CD8-positive, alpha-beta memory T cell (primary cell): ENCODE results near the gene SYNCRIP. TPM values are rescaled to one million over a fixed set of nuclear protein-coding genes. Genes with fewer than 3 reads are reported as not detected.
"Not testable (repeated sequence)": the region's sequence is repeated elsewhere in the genome, so short reads cannot be mapped to it uniquely, and the experiment has no call there.

Source experiments
- CTCF ChIA-PET: fragments of 350-600 bp; sonication (Branson Sonifier 250); formaldehyde crosslinking; loops from one replicate; lab custom pipeline; 2021; ENCODE audit warnings: antibody characterized with exemption; lab: Charles Lee
- POLR2A ChIA-PET: fragments of 350-600 bp; sonication (Branson Sonifier 250); formaldehyde crosslinking; loops from one replicate; lab custom pipeline; 2021; ENCODE audit warnings: antibody characterized with exemption; lab: Charles Lee
- DNase-seq, 5 donors: peaks; one replicate each; pipeline versions ENCODE4 v3.0.0 to v3.0.0-alpha.2; 2020 to 2022; ENCODE audit warnings: mixed read lengths in 1 of 5
- H3K27ac ChIP-seq: one replicate; pipeline ENCODE4 v1.7.0; 2013; ENCODE audit warnings: low read depth, mild to moderate bottlenecking, low read length, moderate library complexity
- H3K27me3 ChIP-seq: 2 replicates; pipeline ENCODE4 v1.7.0; 2013; ENCODE audit warnings: low read length, mild to moderate bottlenecking; ENCODE audit not compliant: insufficient read depth, poor library complexity, severe bottlenecking
- H3K36me3 ChIP-seq: 2 replicates; pipeline ENCODE4 v1.7.0; 2013; ENCODE audit warnings: mild to moderate bottlenecking, low read length, moderate library complexity; ENCODE audit not compliant: insufficient read depth
- H3K4me1 ChIP-seq: 2 replicates; pipeline ENCODE4 v1.7.0; 2013; ENCODE audit warnings: mild to moderate bottlenecking, low read length, moderate library complexity; ENCODE audit not compliant: insufficient read depth
- H3K4me3 ChIP-seq: 2 replicates; pipeline ENCODE4 v1.7.0; 2013; ENCODE audit warnings: mild to moderate bottlenecking, low read length
- H3K9me3 ChIP-seq: 2 replicates; pipeline ENCODE4 v1.7.0; 2013; ENCODE audit warnings: mild to moderate bottlenecking, low read length
- H3K27ac Mint-ChIP-seq, 8 donors: one replicate each; pipeline ENCODE4 v1.8.0; 2020 to 2021; ENCODE audit warnings: mixed read lengths in 8 of 8, mild to moderate bottlenecking in 6 of 8, inconsistent platforms in 3 of 8, moderate library complexity in 3 of 8
- H3K27me3 Mint-ChIP-seq, 2 donors: one replicate each; pipeline ENCODE4 v1.8.0; 2020 to 2021; ENCODE audit warnings: mixed read lengths in 2 of 2, mild to moderate bottlenecking in 1 of 2, moderate library complexity in 1 of 2
- H3K36me3 Mint-ChIP-seq, 3 donors: one replicate each; pipeline ENCODE4 v1.8.0; 2020 to 2021; ENCODE audit warnings: mixed read lengths in 3 of 3, inconsistent platforms in 1 of 3, mild to moderate bottlenecking in 1 of 3
- H3K4me1 Mint-ChIP-seq, 3 donors: one replicate each; pipeline ENCODE4 v1.8.0; 2020 to 2021; ENCODE audit warnings: mixed read lengths in 3 of 3, inconsistent platforms in 1 of 3, mild to moderate bottlenecking in 1 of 3
- H3K4me3 Mint-ChIP-seq, 7 donors: one replicate each; pipeline ENCODE4 v1.8.0; 2020 to 2021; ENCODE audit warnings: mixed read lengths in 7 of 7, mild to moderate bottlenecking in 6 of 7, moderate library complexity in 4 of 7, inconsistent platforms in 2 of 7
- H3K9me3 Mint-ChIP-seq, 5 donors: one replicate each; pipeline ENCODE4 v1.8.0; 2020 to 2022; ENCODE audit warnings: mixed read lengths in 5 of 5, mild to moderate bottlenecking in 3 of 5, moderate library complexity in 2 of 5, inconsistent platforms in 1 of 5
- polyA plus RNA-seq: library from polyadenylated mRNA; unstranded; fragments of 300-500 nt; fragmentation: Illumina TruSeq; gene quantifications from one replicate; pipeline ENCODE4 v1.2.3, GENCODE V29; 2021
- total RNA-seq, 2 experiments: library from RNA; stranded (reverse); gene quantifications; one replicate each; pipeline ENCODE4 v1.2.3, GENCODE V29; 2021

The SYNCRIP gene
- total and polyA plus RNA-seq, 3 experiments from 2014 or later, result 81.6 to 249 (median 247) TPM

DNA sequence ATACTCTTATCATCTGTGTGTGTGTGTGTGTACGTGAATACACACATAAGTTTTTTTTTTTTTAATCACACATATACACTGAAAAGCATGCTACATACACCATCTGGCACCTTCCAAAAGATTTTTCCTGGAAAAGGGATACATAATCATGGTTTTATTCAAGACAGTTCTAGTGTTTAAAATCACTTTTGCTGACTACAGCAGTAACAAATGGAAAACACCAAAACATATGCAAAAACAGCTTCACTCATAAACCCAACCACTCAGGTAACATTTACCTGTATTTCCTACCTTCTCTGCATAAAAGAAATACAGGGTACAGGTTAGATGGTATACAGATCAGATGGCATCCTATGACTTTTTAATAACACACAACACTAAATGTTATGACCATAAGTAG, 51.5 kb downstream of the SYNCRIP start:
- H3K4me3 Mint-ChIP-seq, result peak overlapping the region; percentile 15 to 99 (median 38)
- no peaks in the 10 kb centered on the region for H3K9me3 Mint-ChIP-seq
- no peaks in the 10 kb centered on the region for H3K36me3 ChIP-seq
- H3K4me1 Mint-ChIP-seq, result peaks cover 48 to 75% (median 68%) of the 10 kb centered on the region in 3 donors
- H3K4me1 ChIP-seq, result peaks cover 15% of the 10 kb centered on the region
- no peak overlapping the region for H3K27ac ChIP-seq
- no peaks in the 10 kb centered on the region for H3K27me3 ChIP-seq
- H3K27ac Mint-ChIP-seq, result peak overlapping the region in 1 of 8 donors; percentile 32
- H3K36me3 Mint-ChIP-seq, result peaks cover 8 to 37% (median 24%) of the 10 kb centered on the region in 3 donors
- H3K4me3 ChIP-seq, result no peak overlapping the region
- DNase-seq, result no peak
- POLR2A ChIA-PET, result interaction anchor here (1.0 kb wide), 1 partner anchor 11 kb away, joined by 3 read pairs; no protein-coding TSS in a partner anchor
- no peaks in the 10 kb centered on the region for H3K27me3 Mint-ChIP-seq
- H3K9me3 ChIP-seq, result no peaks in the 10 kb centered on the region
- CTCF ChIA-PET, result interaction anchor here (1.0 to 1.3 kb wide), 2 partner anchors 17 to 87 kb away, joined by 3 to 4 read pairs; no protein-coding TSS in a partner anchor

DNA sequence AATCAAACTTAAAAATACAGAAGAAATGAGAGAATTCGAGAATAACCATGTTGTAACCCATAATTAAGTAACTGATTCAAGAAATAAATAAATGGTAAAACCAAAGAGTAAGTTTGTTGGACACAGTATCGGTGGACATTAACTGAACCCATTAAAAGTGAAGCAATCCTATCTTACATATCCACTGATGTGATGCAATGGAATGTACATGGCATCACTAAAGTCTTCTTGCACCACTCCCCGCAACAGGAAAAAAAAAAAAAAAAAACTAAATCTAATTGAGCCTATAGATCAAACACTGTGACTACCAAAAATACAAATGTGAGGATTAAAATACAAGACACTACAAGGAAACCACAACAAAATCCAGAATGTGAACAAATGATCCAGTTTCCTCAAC, 56.9 kb downstream of the SYNCRIP start:
- ChIA-PET CTCF (no interaction called here), POLR2A (no interaction called here)
- no peak overlapping the region for H3K4me3 ChIP-seq
- peaks cover 19 to 35% (median 25%) of the 10 kb centered on the region in 5 donors for H3K9me3 Mint-ChIP-seq
- no peaks in the 10 kb centered on the region for H3K4me1 ChIP-seq
- H3K36me3 Mint-ChIP-seq, result peaks cover 38 to 56% (median 56%) of the 10 kb centered on the region in 3 donors
- H3K27me3 ChIP-seq, result no peaks in the 10 kb centered on the region
- peaks cover 51 to 80% (median 58%) of the 10 kb centered on the region in 3 donors for H3K4me1 Mint-ChIP-seq
- no peak overlapping the region for H3K27ac Mint-ChIP-seq
- H3K27ac ChIP-seq, result no peak overlapping the region
- no peaks in the 10 kb centered on the region for H3K36me3 ChIP-seq
- H3K9me3 ChIP-seq, result peaks cover 5% of the 10 kb centered on the region
- H3K27me3 Mint-ChIP-seq, result no peaks in the 10 kb centered on the region
- no peak overlapping the region for H3K4me3 Mint-ChIP-seq
- no peak for DNase-seq

DNA sequence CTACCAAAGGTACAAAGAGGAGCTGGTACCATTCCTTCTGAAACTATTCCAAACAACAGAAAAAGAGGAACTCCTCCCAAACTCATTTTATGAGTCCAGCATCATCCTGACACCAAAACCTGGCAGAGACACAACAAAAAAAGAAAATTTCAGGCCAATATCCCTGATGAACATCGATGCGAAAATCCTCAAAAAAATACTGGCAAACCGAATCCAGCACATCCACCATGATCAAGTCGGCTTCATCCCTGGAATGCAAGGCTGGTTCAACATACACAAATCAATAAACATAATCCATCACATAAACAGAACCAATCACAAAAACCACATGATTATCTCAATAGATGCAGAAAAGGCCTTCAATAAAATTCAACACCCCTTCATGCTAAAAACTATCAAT, 59.9 kb downstream of the SYNCRIP start:
- H3K27me3 ChIP-seq, H3K4me3 ChIP-seq, H3K27ac Mint-ChIP-seq, H3K4me3 Mint-ChIP-seq, H3K27me3 Mint-ChIP-seq, H3K36me3 ChIP-seq, POLR2A ChIA-PET, H3K27ac ChIP-seq, H3K4me1 ChIP-seq, CTCF ChIA-PET, H3K9me3 ChIP-seq, DNase-seq: not testable (repeated sequence)
- H3K4me1 Mint-ChIP-seq, result peaks cover 35 to 74% (median 50%) of the 10 kb centered on the region in 3 donors
- peaks cover 19 to 35% (median 25%) of the 10 kb centered on the region in 5 donors for H3K9me3 Mint-ChIP-seq
- H3K36me3 Mint-ChIP-seq, result peaks cover 28 to 52% (median 51%) of the 10 kb centered on the region in 3 donors

DNA sequence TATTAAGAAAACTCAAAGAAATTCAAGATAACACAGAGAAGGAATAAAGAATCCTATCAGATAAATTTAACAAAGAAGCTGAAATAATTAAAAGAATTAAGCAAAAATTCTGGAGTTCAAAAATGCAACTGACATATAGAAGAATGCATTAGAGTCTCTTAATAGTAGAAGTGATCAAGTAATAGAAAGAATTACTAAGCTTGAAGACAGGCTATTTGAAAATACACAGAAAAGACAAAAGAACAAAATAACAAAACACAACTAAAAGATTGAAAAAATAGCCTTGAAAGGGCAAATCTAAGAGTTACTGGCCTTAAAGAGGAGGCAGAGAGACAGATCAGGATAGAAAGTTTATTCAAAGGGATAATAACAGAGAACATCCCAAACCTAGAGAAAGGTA, 61.1 kb downstream of the SYNCRIP start:
- H3K27ac ChIP-seq, result no peak overlapping the region
- H3K27me3 ChIP-seq, result no peaks in the 10 kb centered on the region
- no peak overlapping the region for H3K4me3 ChIP-seq
- peaks cover 4% of the 10 kb centered on the region for H3K36me3 ChIP-seq
- peaks cover 25 to 48% (median 46%) of the 10 kb centered on the region in 3 donors for H3K36me3 Mint-ChIP-seq
- ChIA-PET CTCF (no interaction called here), POLR2A (no interaction called here)
- H3K4me1 ChIP-seq, result no peaks in the 10 kb centered on the region
- no peak for DNase-seq
- peak overlapping the region in 1 of 8 donors; percentile 44 for H3K27ac Mint-ChIP-seq
- H3K4me1 Mint-ChIP-seq, result peaks cover 28 to 64% (median 47%) of the 10 kb centered on the region in 3 donors
- H3K9me3 ChIP-seq, result peaks cover 5% of the 10 kb centered on the region
- H3K27me3 Mint-ChIP-seq, result no peaks in the 10 kb centered on the region
- no peak overlapping the region for H3K4me3 Mint-ChIP-seq
- H3K9me3 Mint-ChIP-seq, result peaks cover 19 to 35% (median 25%) of the 10 kb centered on the region in 5 donors

DNA sequence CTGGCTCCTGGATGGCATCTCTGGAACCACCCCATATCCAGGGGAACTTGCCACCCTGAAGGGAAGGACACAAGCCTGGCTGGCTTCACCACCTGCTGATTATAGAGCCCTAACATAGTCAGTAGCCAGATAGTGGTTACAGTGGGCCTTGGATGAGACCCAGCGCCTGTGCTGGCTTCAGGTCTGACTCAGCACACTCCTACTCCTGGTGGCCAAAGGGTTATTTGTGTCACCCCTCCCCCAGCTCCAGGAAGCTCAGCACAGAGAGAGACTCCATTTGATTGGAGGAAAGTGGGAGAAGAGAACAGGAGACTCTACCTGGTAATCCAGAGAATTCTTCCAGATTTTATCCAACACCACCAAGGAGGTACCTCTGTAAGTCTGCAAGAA, 61.8 kb downstream of the SYNCRIP start:
- peaks cover 5% of the 10 kb centered on the region for H3K9me3 ChIP-seq
- H3K4me3 Mint-ChIP-seq, result no peak overlapping the region
- no peak overlapping the region for H3K4me3 ChIP-seq
- peaks cover 4% of the 10 kb centered on the region for H3K36me3 ChIP-seq
- peaks cover 25 to 58% (median 44%) of the 10 kb centered on the region in 3 donors for H3K4me1 Mint-ChIP-seq
- no peak overlapping the region for H3K27ac ChIP-seq
- H3K9me3 Mint-ChIP-seq, result peaks cover 19 to 35% (median 25%) of the 10 kb centered on the region in 5 donors
- H3K27ac Mint-ChIP-seq, result peak overlapping the region in 1 of 8 donors; percentile 32
- ChIA-PET POLR2A (no interaction called here), CTCF (no interaction called here)
- peaks cover 23 to 45% (median 43%) of the 10 kb centered on the region in 3 donors for H3K36me3 Mint-ChIP-seq
- H3K4me1 ChIP-seq, result peaks cover 7% of the 10 kb centered on the region
- no peaks in the 10 kb centered on the region for H3K27me3 Mint-ChIP-seq
- no peak for DNase-seq
- no peaks in the 10 kb centered on the region for H3K27me3 ChIP-seq

DNA sequence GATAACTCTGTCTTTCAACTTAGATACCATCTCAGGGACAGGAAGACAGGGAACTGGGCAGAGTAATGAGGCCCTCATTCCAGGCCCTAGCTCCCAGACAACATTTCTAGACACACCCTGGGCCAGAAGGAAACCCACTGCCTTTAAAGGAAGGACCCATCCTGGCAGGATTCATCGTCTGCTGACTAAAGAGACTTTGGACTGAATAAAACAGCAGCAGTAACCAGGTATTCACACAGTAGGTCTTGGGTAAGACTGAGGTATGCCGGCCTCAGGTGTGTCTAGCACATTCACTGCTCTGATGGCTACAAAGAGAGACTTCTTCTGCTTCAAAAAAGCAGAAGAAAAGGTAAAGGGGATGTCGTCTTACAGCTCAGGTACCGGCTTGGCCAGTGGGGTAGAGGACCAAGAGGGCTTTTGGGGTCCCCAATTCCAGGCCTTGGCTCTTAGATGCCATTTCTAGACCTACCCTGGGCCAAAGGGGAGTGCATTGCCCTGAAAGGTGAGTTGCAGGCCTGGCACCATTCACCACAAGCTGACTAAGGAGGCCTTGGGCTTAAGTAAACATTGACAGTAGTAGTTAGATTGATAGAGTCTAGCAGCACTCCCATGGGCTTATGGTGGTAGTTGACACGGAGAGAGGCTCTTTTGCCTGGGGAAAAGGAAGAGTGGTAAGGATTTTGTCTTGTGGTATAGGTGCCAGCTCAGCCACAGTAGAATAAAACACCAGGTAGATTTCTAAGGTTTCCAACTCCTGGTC, 62.4 kb downstream of the SYNCRIP start:
- POLR2A ChIA-PET, result interaction anchor here (0.8 kb wide), 1 partner anchor 11 kb away, joined by 3 read pairs; no protein-coding TSS in a partner anchor

DNA sequence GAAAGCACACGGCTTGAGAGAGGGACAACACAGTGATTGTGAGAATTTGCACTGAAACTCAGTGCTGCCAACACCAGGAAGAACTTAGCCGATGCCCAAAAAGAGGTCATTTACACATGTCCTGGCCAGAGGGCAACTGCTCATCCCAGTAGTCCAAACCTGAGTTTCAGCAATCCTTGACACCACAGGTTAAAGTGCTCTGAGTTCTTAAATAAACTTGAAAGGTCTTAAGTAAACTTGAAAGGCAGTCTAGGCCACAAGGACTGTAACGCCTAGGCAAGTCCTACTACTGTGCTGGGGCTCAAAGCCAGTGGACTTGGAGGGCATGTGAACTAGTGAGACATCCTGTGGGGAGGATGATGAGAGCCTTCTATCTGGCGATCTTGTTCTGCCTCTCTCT, 63.1 kb downstream of the SYNCRIP start:
- Histone ChIP-seq H3K27me3 (no peaks in the 10 kb centered on the region), H3K27ac (no peak overlapping the region), H3K36me3 (peaks cover 4% of the 10 kb centered on the region), H3K9me3 (peaks cover 5% of the 10 kb centered on the region), H3K4me3 (no peak overlapping the region), H3K4me1 (peaks cover 11% of the 10 kb centered on the region)
- peaks cover 18 to 34% (median 25%) of the 10 kb centered on the region in 5 donors for H3K9me3 Mint-ChIP-seq
- CTCF ChIA-PET, result no interaction called here
- H3K4me3 Mint-ChIP-seq, result peak overlapping the region in 1 of 7 donors; percentile 20
- peaks cover 16 to 42% (median 36%) of the 10 kb centered on the region in 3 donors for H3K36me3 Mint-ChIP-seq
- H3K4me1 Mint-ChIP-seq, result peaks cover 12 to 47% (median 45%) of the 10 kb centered on the region in 3 donors
- DNase-seq, result no peak
- peak overlapping the region in 7 of 8 donors; percentile 6 to 65 (median 53) for H3K27ac Mint-ChIP-seq
- no peaks in the 10 kb centered on the region for H3K27me3 Mint-ChIP-seq
- POLR2A ChIA-PET, result interaction anchor here (0.8 kb wide), 1 partner anchor 12 kb away, joined by 3 read pairs; no protein-coding TSS in a partner anchor

More for the DNA sequence above, 62.4 kb downstream of the SYNCRIP start:
- no peak for DNase-seq
- peaks cover 5% of the 10 kb centered on the region for H3K9me3 ChIP-seq
- H3K27ac ChIP-seq, result no peak overlapping the region
- peaks cover 19 to 35% (median 25%) of the 10 kb centered on the region in 5 donors for H3K9me3 Mint-ChIP-seq
- peaks cover 18 to 45% (median 42%) of the 10 kb centered on the region in 3 donors for H3K36me3 Mint-ChIP-seq
- H3K4me3 ChIP-seq, result no peak overlapping the region
- H3K27me3 Mint-ChIP-seq, result no peaks in the 10 kb centered on the region
- H3K27ac Mint-ChIP-seq, result peak overlapping the region in 5 of 8 donors; percentile 25 to 67 (median 53)
- CTCF ChIA-PET, result no interaction called here
- no peaks in the 10 kb centered on the region for H3K27me3 ChIP-seq
- H3K4me3 Mint-ChIP-seq, result peak overlapping the region in 1 of 7 donors; percentile 20
- peaks cover 19 to 52% (median 45%) of the 10 kb centered on the region in 3 donors for H3K4me1 Mint-ChIP-seq
- peaks cover 8% of the 10 kb centered on the region for H3K4me1 ChIP-seq
- H3K36me3 ChIP-seq, result peaks cover 4% of the 10 kb centered on the region

DNA sequence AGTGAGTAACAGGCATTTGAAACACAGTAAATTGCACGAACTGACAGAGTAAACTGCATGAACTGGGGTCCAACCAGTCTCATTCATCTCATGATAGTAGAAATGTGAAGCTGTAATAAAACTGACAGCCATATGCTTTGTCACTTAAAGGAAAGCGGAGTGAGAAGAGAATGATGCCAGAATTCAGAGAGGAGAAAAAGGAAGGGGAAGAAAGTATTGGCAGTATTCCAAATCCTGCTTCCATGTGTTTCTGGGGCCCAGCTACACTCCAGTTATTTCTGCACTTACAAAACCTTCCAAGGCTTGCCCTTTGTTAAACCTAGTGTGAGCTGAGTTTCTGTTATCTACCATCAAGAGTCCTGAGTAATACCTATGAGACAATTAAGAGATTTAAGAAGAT, 66.2 kb downstream of the SYNCRIP start:
- CTCF ChIA-PET, result no interaction called here
- Mint-ChIP-seq H3K9me3 (peaks cover 0 to 5% (median 2%) of the 10 kb centered on the region in 5 donors), H3K4me3 (no peak overlapping the region), H3K27me3 (no peaks in the 10 kb centered on the region), H3K4me1 (peaks cover 0 to 33% (median 24%) of the 10 kb centered on the region in 3 donors), H3K36me3 (peaks cover 5 to 35% (median 18%) of the 10 kb centered on the region in 3 donors), H3K27ac (no peak overlapping the region)
- Histone ChIP-seq H3K27ac (no peak overlapping the region), H3K36me3 (peaks cover 4% of the 10 kb centered on the region), H3K4me3 (no peak overlapping the region), H3K4me1 (peaks cover 12% of the 10 kb centered on the region), H3K9me3 (no peaks in the 10 kb centered on the region), H3K27me3 (no peaks in the 10 kb centered on the region)
- DNase-seq, result no peak
- POLR2A ChIA-PET, result no interaction called here
